ENCODE measurements around the gene ZBED6. TPM values are rescaled to one million over a fixed set of nuclear protein-coding genes. Genes with fewer than 3 reads are reported as not detected.

Gene ZBED6
- total and polyA plus RNA-seq, 9 donors, result 2.6 to 39.1 (median 30.9) TPM

DNA sequence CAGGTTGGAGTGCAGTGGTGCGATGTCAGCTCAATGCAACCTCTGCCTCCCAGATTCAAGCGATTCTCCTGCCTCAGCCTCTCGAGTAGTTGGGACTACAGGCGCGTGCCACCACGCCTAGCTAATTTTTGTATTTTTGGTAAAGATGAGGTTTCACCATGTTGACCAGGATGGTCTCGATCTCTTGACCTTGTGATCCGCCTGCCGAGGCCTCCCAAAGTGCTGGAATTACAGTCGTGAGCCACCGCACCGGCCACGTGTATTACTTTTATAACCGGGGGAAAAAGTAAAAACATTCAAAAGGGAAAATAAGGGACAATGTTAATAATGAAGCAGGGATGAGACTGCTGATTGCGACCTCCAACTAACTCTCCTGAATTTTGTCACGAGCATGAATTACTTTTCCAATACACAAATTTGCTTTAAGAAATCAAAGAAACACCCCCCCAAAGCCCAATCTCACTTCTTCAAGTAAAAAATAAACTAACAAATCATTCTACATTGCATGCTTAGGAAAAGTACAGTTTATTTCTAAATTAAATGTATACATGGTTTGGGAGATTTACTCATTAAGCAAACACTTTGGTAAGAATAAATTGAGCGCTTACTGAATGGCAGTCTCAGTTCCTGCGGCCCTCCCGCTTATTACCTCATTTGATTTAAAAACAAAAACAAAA lies 521 bp upstream of the ZBED6 start:
- intact Hi-C loops (cut with DNase I), result no loop called here
- peak in 3 of 5 donors; percentile 25 to 43 (median 36) for DNase-seq
- TF ChIP-seq EP300 (IDR thresholded peaks at IDR 0.05), result no peak
- no peak for TF ChIP-seq POLR2A (IDR thresholded peaks at IDR 0.05)
- TF ChIP-seq, protein P1, sequence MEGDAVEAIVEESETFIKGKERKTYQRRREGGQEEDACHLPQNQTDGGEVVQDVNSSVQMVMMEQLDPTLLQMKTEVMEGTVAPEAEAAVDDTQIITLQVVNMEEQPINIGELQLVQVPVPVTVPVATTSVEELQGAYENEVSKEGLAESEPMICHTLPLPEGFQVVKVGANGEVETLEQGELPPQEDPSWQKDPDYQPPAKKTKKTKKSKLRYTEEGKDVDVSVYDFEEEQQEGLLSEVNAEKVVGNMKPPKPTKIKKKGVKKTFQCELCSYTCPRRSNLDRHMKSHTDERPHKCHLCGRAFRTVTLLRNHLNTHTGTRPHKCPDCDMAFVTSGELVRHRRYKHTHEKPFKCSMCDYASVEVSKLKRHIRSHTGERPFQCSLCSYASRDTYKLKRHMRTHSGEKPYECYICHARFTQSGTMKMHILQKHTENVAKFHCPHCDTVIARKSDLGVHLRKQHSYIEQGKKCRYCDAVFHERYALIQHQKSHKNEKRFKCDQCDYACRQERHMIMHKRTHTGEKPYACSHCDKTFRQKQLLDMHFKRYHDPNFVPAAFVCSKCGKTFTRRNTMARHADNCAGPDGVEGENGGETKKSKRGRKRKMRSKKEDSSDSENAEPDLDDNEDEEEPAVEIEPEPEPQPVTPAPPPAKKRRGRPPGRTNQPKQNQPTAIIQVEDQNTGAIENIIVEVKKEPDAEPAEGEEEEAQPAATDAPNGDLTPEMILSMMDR (IDR thresholded peaks at IDR 0.05), result no peak
- no peaks in the 10 kb centered on the region for H3K27me3 ChIP-seq
- no peaks in the 10 kb centered on the region for H3K9me3 ChIP-seq
- peaks cover 15% of the 10 kb centered on the region for H3K4me1 ChIP-seq (ENCODE audit: insufficient read depth)
- peak overlapping the region; percentile 88 for H3K4me3 ChIP-seq
- peak overlapping the region; percentile 79 to 92 for H3K27ac ChIP-seq
- H3K36me3 ChIP-seq, result no peaks in the 10 kb centered on the region
- 64 to 69% (median 64%) methylated on average over 19 of the region's 19 CpGs for WGBS, 3 donors

DNA sequence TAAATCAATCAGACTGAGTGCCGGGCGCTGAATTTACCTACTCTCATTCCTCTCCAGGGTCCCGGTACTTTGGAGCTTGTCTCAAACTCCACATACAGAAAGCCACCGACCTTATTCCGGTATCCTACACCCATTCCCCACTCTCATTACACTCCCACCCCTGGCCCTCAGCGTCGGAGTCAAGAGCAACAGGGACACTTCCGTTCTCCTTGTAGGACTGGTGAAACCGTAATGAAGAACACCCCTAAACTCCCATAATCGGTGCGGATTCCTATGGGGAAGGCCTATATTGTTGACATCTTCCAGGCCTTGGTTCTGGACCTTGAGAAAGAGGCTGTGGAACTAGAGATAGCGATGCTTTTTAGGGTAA lies 798 bp downstream of the ZBED6 start:
- peak overlapping the region; percentile 79 to 92 for H3K27ac ChIP-seq
- no peaks in the 10 kb centered on the region for H3K9me3 ChIP-seq
- TF ChIP-seq, protein P1 (IDR thresholded peaks at IDR 0.05), result no peak
- no peak for TF ChIP-seq EP300 (IDR thresholded peaks at IDR 0.05)
- TF ChIP-seq POLR2A (IDR thresholded peaks at IDR 0.05), result no peak
- DNase-seq, result peak in 1 of 5 donors; percentile 26
- no peaks in the 10 kb centered on the region for H3K36me3 ChIP-seq
- no peaks in the 10 kb centered on the region for H3K27me3 ChIP-seq
- peaks cover 17% of the 10 kb centered on the region for H3K4me1 ChIP-seq (ENCODE audit: insufficient read depth)
- intact Hi-C loops (cut with DNase I), result no loop called here
- peak overlapping the region; percentile 88 for H3K4me3 ChIP-seq
- 0 to 1% (median 0%) methylated on average over 12 of the region's 12 CpGs for WGBS, 3 donors

DNA sequence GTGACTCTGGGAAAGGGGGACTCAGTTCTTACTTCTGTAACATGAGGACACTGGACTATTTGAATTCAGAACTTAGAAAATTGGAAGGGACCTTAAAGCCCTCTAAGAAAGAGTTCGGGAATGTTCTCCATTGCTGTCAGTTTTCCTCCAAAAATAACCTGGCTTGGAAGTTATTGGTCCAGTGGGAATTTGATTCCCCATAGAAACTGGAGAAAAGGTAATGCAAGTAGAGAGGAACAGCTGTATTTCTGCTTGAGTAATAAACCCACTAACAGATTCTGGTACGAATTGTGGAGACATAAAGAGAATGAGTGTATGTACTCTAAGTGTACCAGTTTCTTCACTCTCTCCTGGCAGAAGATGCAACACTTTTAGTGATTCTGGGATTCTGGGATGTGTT lies 1.8 kb downstream of the ZBED6 start:
- H3K4me3 ChIP-seq, result peak overlapping the region; percentile 88
- no peaks in the 10 kb centered on the region for H3K36me3 ChIP-seq
- no peak overlapping the region for H3K27ac ChIP-seq
- intact Hi-C loops (cut with DNase I), result no loop called here
- H3K4me1 ChIP-seq (ENCODE audit: insufficient read depth), result peaks cover 17% of the 10 kb centered on the region
- WGBS, 3 donors, result 67 to 79% (median 75%) methylated on average over 2 of the region's 2 CpGs
- DNase-seq, result no peak
- no peaks in the 10 kb centered on the region for H3K9me3 ChIP-seq
- H3K27me3 ChIP-seq, result no peaks in the 10 kb centered on the region
- TF ChIP-seq EP300 (IDR thresholded peaks at IDR 0.05) (no peak), POLR2A (IDR thresholded peaks at IDR 0.05) (no peak)
- TF ChIP-seq, protein P1 (IDR thresholded peaks at IDR 0.05), result no peak

DNA sequence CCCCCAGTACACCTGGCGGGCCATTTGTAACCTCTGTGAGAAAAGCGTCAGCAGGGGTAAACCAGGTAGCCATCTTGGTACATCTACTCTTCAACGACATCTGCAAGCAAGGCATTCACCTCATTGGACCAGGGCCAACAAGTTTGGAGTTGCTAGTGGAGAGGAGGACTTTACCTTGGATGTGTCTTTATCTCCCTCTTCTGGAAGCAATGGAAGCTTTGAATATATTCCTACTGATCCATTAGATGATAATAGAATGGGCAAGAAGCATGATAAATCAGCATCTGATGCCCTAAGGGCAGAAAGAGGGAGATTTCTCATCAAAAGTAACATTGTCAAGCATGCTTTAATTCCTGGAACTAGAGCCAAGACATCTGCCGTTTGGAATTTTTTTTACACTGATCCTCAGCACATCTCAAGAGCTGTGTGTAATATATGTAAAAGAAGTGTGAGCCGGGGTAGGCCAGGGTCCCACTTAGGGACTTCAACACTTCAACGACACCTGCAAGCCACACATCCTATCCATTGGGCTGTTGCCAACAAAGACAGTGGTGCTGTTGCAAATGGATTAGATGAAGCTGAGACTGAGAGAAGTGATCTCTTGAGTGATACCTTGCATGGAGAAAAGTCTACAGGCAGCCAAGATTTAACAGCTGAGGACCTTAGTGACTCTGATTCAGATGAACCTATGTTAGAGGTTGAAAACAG lies 2.7 kb downstream of the ZBED6 start:
- 81 to 85% (median 81%) methylated on average over 6 of the region's 6 CpGs for WGBS, 3 donors
- intact Hi-C loops (cut with DNase I), result no loop called here
- Histone ChIP-seq H3K36me3 (no peaks in the 10 kb centered on the region), H3K27me3 (no peaks in the 10 kb centered on the region), H3K9me3 (no peaks in the 10 kb centered on the region), H3K4me3 (no peak overlapping the region), H3K4me1 (ENCODE audit: insufficient read depth) (peaks cover 18% of the 10 kb centered on the region), H3K27ac (no peak overlapping the region)
- DNase-seq, result no peak
- TF ChIP-seq EP300 (IDR thresholded peaks at IDR 0.05) (no peak), POLR2A (IDR thresholded peaks at IDR 0.05) (no peak)
- TF ChIP-seq, protein P1 (IDR thresholded peaks at IDR 0.05), result no peak

Measured in ovary (tissue), 9 donors.